Bronchial epithelial cell (primary cell): ENCODE data around the gene CEACAM16. TPM values are rescaled to one million over a fixed set of nuclear protein-coding genes. Genes with fewer than 3 reads are reported as not detected.

ENCODE experiments used
- DNase-seq: peaks from one replicate; pipeline ENCODE4 v3.0.0-alpha.2; 2010; ENCODE audit warnings: low read depth
- FAIRE-seq: peaks from 2 replicates; lab custom pipeline; 2011; peaks lifted over from hg19 to GRCh38; lab: Jason Lieb, UNC
- H3K27me3 ChIP-seq: 2 replicates; pipeline ENCODE4 v1.5.1; 2011; ENCODE audit warnings: low read length; ENCODE audit not compliant: control insufficient read depth, insufficient read depth
- H3K36me3 ChIP-seq: 2 replicates; pipeline ENCODE4 v1.5.1; 2011; ENCODE audit warnings: low read length; ENCODE audit not compliant: control insufficient read depth, insufficient read depth
- H3K4me3 ChIP-seq: 2 replicates; pipeline ENCODE4 v1.5.1; 2011; ENCODE audit warnings: mild to moderate bottlenecking, low read depth, low read length, control low read depth
- CTCF ChIP-seq: IDR thresholded peaks from 2 replicates; pipeline ENCODE4 v1.5.1; 2011; ENCODE audit warnings: mild to moderate bottlenecking, moderate library complexity, low read length, control low read depth, inconsistent platforms; ENCODE audit not compliant: insufficient read depth, severe bottlenecking
- total RNA-seq: library from RNA; depleted of rRNA; stranded (reverse); fragments of >200 nt; gene quantifications from 2 replicates; pipeline ENCODE4 v1.2.1, GENCODE V29; 2014

The CEACAM16 gene
- total RNA-seq, 1 donor from 2014 or later = not detected

GRCh38 chr19:44694184-44694579 is 4.8 kb upstream of the CEACAM16 start:
- DNase-seq = no peak
- peak; percentile 28 for TF ChIP-seq CTCF
- Histone ChIP-seq H3K36me3 (no peaks in the 10 kb centered on the region), H3K27me3 (no peaks in the 10 kb centered on the region), H3K4me3 (no peak overlapping the region)
- FAIRE-seq = no peak

DNA sequence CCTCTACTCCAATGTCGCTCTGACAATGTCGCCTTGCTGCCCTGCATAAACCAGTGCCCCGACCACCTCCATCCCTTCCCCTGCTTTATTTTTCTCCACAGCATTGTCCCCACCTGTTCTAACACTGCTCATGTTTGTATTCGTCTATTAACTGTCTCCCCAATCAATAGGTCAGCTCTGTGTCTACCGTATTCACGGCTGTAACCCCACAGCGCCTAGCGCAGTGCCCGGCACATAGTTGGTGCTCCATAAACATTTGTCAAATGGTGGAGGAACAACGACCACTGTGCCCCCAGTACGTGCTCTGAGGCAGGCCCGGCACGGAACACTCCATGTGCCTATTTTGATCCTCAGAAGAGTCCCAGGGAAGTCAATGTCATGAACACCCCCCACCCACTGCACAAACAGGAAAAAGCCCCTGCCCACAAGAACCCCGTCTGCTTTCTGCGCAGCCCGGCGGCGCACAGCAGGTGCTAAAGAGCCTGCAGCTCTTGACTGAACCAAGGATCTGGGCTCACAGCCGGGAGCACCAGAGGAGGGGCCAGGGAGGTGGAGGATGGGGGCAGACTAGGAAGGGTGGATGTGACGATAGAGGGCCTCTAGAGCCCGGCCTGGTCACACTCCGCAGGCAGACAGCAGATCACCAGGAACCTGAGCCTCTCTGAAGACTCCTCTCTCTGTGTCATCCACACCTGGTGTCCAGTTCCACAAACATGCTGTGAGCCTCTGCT is 1.8 kb upstream of the CEACAM16 start:
- FAIRE-seq = no peak
- Histone ChIP-seq H3K4me3 (no peak overlapping the region), H3K36me3 (no peaks in the 10 kb centered on the region), H3K27me3 (no peaks in the 10 kb centered on the region)
- TF ChIP-seq CTCF = no peak
- no peak for DNase-seq

DNA sequence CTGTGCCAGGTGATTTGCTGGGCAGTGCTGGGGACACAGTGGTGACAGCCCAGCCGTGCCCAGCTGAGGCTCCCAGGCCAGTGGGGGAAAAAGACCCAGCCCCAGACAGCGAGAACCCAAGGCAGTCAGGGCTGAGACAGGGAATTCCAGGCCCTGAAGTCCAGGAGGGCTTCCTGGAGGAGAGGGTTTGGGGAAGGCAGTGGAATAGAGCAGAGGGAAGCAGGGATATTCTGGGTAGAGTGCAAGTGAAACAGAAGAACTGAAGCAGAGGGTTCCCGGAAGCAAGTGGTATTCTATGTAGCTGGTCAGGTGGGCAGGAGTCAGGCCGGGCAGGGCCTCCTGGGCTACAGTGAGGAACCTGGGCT is 1.3 kb upstream of the CEACAM16 start:
- FAIRE-seq (no peak), DNase-seq (no peak)
- no peaks in the 10 kb centered on the region for H3K27me3 ChIP-seq
- TF ChIP-seq CTCF = no peak
- no peaks in the 10 kb centered on the region for H3K36me3 ChIP-seq
- H3K4me3 ChIP-seq = no peak overlapping the region

DNA sequence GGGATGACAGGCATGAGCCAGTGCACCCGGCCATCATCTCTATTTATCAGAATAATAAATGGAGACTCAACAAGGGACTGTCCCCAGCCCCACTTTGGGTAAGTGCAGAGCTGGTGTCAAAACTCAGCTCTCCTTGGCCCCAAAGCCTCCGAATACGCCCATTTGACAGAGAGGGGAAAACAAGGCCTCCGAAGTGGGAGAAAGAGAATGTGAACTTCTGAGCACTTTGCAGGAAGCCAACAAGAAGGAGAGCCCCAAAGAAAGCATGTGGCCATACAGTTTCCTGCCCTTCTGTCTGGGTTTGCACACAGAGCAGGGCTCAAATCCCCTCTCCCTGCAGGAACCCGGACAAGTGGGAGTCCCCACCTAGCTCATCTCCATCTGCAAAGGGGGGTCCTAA is 1.6 kb downstream of the CEACAM16 start:
- DNase-seq (no peak), FAIRE-seq (no peak)
- Histone ChIP-seq H3K4me3 (no peak overlapping the region), H3K27me3 (no peaks in the 10 kb centered on the region), H3K36me3 (no peaks in the 10 kb centered on the region)
- TF ChIP-seq CTCF = no peak

DNA sequence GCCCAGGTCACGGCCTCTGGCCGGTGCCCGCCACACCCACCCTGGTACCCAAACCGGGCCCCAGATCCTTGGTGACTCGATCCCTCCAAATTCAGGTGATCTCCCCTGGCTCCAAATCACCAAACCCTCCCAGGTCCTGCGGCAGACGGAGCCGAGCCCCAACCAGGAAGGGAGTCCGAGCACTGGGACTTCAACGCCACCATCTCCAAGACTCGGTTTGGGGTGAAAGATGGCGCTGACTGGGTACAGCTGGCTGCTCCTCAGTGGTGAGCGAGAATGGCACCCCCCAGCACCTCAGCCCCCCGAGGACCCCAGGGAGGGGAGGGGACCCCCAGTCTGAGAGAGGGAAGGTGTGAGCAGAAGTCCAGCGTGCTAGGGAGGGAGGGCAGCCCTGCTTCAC is 2.3 kb downstream of the CEACAM16 start:
- no peak for TF ChIP-seq CTCF
- H3K36me3 ChIP-seq = no peaks in the 10 kb centered on the region
- DNase-seq = no peak

More for the DNA sequence above, 2.3 kb downstream of the CEACAM16 start:
- Histone ChIP-seq H3K4me3 (no peak overlapping the region), H3K27me3 (no peaks in the 10 kb centered on the region)
- FAIRE-seq = no peak
